PC-3 (cell line): ENCODE results near the gene SH3BGR.

Experiments
- CTCF ChIP-seq: fragments of 300-600 bp; sonication (generic); conservative IDR thresholded peaks from 2 replicates; pipeline ENCODE4 v1.5.1; 2017; ENCODE audit warnings: antibody characterized with exemption, low read depth, mild to moderate bottlenecking, low read length
- EZH2 ChIP-seq: fragments of 300-600 bp; sonication (generic); IDR thresholded peaks from one replicate; pipeline ENCODE4 v1.6.1; 2017; ENCODE audit warnings: antibody characterized with exemption, mild to moderate bottlenecking, low read length; ENCODE audit not compliant: unreplicated experiment

GRCh38 chr21:39474611-39475010, 22.8 kb downstream of the SH3BGR start:
- TF ChIP-seq CTCF (no peak), EZH2 (no peak)
